GM21723 (cell line): Measurements from ENCODE around the gene TNRC6A.

Experiments
- ATAC-seq: cut with Tn5 transposase; IDR thresholded peaks from one replicate; pipeline ENCODE4 v1.9.1; 2021; ENCODE audit warnings: mild to moderate bottlenecking, moderate library complexity; ENCODE audit not compliant: unreplicated experiment

The TNRC6A gene

DNA sequence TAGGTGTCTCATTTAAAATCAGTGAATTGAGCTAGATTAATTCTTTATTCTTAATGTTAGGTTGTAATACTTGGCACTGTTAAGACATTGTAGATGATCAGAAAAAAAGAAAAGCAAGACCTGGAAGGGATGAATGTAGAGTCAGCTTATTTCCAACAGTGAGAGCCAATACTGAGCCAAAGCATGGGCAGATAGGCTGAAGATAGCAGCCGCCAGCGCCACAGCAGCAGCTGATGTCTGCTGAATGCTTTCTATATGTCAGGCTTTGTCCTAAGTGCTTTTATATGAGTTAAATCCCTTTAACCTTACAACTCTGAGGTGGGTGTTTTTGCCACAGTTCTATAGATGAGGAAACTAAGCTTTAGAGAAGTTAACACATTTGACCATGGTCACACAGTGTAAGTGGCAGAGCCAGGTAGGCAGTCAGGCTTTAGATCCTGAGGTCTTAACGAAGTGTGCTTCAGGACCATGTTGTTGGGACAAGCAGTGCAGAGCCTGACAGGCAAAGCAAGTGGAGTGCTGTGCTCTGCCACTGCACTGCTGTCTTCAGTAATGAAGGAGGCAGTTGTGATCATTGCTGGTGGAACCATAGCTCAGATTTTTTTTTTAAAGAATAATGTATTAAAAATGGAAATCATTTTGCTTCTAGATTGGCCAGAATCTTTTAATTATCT is 25.9 kb downstream of the TNRC6A start:
- no peak for ATAC-seq

DNA sequence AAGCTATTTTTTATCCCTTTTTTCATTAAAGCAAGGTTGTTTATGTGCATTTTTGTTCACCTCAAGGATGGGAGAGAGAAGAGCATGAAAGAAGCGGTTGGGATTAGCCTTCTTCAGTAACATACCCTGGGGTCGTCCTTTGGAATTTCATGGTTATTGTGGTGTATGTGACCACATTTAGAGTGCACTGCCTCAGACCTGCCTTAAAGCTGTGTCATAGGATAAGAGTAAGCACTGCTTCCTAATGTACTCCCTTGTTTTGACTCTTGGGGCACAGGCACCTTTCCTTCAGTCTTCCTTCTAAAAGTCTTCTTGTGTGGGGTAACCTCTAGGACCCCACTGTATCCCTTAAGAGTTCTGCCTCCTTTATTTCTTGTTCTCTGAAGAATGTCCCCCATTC is 28.9 kb downstream of the TNRC6A start:
- no peak for ATAC-seq

DNA sequence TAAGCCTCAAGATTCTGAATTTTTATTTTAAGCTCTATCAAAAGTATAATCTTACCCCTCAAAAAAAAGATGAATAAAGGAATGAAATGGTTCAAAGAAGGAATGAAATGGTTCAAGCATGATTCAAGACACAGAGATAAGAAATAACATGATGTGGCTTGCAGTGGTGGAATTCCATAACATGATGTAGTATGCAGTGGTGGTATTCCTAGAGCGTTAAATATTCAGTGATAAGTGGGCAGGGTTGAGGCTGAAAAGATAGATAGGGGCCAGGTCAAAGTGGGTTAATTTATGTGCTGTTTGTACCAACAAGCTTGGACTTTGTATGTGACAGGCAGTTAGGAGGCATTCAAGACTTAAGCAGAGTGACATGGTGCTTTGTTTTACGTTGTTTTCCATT is 29.6 kb downstream of the TNRC6A start:
- ATAC-seq, result no peak

DNA sequence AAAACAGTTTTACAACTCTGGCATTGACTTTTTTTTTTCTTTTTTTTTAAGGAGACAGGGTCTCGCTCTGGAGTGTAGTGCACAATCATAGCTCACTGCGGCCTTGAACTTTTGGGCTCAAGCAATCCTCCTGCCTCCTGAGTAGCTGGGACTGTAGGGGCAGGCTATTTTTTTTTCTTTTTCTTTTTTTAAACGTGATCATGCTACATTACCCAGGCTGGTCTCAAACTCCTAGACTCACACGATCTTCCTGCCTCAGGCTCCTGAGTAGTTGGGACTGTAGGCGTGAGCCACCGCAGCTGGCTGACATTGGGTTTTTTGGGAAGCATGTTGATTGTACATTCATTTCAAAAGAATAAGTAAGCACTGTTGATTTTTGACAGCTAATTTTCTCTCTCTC is 32.1 kb downstream of the TNRC6A start:
- ATAC-seq, result no peak

DNA sequence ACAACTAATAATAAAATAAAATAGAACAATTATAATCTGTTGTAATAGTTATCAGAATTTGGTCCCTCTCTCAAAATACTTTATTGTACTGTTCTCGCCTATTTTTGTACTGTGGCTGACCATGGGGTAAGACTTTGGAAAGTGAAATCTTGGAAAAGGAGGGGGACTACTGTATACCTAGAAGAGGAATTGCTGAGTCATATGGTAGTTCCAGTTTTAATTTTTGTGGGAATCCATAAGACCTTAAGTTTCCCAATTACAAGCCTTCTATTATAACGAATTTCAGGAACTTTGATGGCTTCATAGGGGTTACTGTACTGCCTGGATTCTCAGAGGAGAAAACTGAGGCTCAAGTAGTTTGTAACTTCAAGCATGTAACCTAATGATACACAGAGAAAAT is 35.5 kb downstream of the TNRC6A start:
- no peak for ATAC-seq

DNA sequence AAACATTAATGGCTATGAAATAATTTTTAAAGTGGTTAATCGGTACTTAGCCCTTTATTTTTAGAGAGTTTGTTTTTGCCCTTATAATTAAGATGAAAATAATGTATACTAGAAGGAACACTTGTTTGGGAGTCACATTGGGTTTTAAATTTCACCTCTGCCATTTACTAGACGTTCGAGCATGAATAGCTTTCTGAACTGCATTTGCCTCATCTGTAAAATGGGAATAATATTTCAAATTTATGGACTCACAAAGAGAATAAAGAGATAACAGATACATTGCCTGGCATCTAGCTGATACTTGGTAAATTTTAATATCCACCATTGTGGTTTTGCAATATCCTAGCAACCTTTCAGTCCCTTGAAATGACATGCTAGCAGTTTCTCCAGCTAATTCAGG is 36.6 kb downstream of the TNRC6A start:
- no peak for ATAC-seq

DNA sequence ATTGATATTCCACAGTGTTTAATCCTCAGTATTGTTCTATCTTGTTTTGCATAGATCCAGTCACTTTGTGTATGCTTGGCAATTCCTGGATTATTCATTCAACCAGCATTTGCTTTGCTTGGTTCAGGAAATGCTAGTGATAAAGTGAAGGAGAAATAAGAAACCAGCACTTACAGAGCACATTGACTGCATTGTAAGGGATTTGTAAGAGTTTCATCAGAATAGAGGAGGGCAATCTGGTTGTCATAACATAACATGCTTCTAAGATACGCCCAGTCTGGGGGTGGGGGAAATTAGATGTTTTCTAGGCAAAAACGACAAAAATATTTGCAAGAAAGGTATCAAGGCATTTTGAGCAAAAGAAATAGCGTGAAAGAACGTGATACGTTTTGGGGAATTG is 40.4 kb downstream of the TNRC6A start:
- no peak for ATAC-seq

DNA sequence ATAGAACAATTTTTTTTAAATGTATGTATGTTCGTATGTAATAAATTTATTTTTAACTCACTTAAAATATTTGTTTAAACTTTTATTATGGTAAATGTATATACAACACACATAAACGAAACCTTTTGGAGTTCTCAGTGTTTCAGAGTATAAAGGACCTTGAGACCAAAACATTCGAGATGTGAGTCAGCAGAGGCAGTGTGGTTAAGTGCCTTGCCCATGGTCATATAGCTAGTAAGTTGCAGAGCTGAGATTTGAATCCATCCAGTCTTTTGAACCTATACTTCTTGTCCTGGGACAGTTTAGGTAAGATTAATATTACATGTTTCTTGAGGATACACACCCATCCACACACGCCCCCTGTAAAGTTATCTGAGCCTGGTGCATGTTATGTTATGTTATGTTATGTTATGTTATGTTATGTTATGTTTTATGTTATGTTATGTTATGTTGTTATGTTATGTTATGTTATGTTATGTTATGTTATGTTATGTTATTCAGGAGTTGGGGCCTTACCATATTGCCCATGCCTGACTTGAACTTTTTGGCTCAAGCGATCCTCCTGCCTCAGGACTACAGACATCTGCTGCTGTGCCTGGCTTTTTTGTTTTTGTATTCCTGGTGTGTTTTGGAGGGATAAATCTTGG is 41.8 kb downstream of the TNRC6A start:
- ATAC-seq, result no peak

DNA sequence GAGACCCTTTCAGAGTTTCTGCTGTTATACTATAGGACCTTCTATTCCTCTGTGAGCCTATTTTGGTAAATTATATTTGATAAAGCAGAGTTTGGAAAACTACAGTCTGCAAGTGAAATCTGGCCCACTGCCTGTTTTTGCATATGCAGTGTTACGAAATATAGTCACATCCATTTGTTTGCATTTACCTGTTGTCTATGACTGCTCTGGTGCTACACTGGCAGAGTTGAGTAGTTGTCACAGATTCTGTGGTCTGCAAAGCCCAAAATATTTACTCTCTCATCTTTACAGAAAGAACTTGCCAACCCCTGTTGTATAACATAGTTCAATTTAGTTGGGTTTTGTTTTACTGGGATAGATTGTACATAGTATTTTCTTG is 42.3 kb downstream of the TNRC6A start:
- ATAC-seq, result no peak

DNA sequence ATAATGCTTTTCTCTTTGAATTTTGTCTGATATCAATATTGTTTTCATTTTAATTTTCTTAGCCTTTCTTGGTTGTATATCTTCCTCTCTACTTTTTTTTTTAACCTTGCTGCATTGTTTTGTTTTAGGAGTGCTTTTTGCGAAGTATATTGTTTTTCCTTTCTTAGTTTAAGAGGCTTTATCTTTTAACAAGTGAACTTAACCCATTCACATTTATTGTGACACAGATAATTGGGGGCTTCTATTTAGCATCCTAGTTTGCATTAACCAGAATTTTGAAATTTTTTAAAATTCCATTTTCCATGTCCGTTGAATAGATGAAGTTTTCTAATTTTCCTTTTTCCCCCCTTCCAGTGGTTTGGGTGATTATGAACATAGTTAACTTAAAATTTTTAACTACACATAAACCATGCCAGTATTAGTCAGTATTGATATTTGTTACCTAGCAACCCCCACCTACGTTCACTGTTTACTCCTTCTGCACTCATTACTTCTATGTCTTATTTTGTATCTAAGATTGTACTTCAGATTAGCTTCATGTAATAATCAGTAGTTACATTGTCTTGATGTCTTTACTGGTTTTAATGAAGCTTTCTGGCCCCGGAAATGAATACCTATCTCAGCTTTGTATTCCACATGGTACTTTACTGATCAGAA is 44.4 kb downstream of the TNRC6A start:
- no peak for ATAC-seq

DNA sequence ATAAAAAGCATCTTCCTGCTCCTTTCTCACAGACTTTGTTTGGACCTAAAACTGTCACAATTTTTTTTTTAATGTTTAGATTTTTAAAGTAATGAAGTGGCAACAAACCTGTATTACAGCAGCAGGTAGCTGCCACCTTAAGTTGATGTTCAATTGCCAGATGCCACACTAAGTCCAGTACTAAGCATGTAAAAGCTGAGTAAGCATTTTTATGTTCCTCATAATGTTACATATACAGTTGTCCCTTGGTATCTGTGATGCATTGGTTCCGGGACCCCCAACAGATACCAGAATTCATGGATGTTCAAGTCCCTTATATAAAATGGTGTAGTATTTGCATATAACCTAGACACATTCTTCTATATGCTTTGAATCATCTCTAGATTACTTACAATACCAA is 45.1 kb downstream of the TNRC6A start:
- no peak for ATAC-seq

DNA sequence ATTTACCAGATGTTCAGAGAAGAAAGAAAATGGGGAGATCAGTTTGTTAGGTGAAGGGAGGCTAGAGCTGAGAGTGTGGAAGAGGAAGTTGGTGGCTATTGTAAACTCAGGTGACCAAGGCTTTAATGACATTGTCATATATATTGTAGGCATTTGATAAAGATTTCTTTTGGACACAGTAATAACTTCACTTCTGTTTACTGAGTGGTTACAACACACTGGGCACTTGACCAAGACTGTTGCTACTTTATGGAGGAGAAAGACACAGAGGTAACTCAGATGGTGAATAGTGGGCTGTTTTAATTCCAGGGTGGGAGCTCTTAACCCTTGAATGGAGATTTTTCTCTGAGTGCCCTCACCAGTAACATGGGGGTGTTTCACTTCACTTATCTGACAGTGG is 46.0 kb downstream of the TNRC6A start:
- no peak for ATAC-seq

DNA sequence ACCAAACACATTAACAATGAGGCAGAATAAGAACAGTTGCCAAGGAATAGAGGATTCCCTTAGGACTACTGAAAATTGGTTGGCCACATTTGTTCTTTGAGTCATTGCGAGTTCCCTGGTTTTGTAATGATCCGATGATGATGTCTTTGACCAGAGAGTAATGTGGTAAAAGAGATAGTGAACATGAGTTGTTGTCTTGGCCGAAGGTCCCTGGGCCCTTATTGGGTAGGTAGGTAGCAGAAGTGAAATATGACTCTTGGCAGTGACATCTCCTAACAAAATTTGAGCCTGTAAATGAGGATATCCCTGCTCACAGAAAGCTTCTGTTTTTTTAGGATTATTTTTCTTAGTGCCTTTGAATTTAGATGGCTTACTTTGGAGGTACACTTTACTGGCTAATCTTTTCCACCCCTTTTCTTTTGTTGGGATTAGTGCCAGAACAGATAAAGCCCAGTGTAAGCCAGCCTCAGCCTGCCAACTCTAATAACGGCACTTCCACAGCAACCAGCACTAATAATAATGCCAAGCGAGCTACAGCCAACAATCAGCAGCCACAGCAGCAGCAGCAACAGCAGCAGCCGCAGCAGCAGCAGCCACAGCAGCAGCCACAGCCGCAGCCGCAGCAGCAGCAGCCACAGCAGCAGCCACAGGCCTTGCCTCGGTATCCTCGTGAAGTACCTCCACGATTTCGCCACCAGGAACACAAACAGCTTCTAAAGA is 47.2 kb downstream of the TNRC6A start:
- ATAC-seq, result no peak

DNA sequence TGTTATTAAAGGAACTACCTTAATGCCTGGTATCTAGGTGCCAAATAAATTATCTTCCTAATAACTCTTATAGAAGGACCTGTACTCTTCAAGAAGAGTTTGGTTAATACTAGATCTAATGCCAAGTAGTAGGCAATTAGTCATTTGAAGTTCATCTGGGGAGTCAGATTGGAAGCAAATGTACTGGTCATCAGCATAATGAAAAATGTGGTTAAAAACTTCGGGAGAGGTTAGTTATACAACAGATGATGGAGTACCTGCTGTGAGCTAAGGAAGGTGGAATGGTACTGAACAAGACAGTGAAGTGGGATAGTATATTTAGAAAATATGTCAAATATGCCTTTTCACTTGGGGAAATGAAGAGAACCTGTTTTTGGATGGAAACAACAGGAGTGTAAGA is 49.2 kb downstream of the TNRC6A start:
- no peak for ATAC-seq

DNA sequence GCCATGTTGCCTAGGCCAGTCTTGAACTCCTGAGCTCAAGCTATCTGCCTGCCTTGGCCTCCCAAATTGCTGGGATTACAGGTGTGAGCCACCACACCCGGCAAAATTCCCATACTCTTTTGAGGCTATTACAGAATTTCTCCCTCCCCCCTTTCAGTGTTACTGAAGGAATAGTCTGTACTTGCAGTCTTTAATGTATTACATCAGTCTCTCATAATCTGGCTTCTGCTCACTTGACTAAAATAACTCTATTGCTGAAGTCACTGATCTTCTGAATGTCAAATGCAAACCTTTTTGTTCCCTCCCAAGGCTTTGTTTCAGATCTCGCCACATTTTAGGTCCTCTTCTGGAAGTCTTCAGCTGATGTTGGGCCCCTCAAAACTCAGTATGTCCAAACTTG is 51.8 kb downstream of the TNRC6A start:
- no peak for ATAC-seq

DNA sequence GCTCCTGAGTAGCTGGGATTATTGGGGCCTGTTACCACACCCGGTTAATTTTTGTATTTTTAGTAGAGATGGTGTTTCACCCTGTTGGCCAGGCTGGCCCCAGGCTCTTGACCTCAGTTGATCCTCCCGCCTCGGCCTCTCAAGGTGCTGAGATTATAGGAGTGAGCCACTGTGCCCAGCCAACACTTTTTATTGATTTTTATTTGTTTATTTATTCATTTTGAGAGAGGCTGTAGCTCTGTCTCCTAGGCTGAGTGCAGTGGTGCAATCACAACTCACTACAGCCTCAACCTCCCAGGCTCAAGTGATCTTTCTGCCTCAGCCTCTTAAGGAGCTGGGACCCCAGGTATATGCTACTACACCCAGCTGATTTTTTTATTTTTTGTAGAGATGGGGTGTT is 54.7 kb downstream of the TNRC6A start:
- no peak for ATAC-seq

DNA sequence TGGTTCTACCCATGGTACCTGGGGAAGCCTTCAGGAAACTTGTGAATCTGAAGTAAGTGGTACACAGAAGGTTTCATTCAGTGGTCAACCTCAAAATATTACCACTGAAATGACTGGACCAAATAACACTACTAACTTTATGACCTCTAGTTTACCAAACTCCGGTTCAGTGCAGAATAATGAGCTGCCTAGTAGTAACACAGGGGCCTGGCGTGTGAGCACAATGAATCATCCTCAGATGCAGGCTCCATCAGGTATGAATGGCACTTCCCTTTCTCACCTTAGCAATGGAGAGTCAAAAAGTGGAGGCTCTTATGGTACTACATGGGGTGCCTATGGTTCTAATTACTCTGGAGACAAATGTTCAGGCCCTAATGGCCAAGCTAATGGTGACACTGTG is 60.4 kb downstream of the TNRC6A start:
- ATAC-seq, result no peak

DNA sequence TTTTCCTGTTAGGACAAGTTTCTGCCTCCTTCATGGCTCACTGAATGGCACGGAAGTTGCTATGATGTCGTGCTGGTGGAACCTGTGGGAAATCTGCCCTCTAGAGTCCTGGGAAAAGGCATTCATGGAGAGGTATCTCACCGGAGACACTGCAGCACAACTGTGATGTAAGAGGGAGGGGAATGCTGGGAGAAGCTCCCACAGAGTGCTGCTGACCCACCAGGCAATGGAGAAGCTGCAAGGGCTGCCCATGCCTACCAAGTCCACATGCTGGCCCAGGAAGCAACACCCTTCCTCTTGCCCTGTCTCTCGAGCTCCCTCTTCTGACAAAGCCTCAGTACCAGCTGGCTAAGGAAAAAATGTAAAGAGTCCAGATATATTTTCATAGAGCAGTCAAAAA is 71.1 kb downstream of the TNRC6A start:
- ATAC-seq, result no peak

DNA sequence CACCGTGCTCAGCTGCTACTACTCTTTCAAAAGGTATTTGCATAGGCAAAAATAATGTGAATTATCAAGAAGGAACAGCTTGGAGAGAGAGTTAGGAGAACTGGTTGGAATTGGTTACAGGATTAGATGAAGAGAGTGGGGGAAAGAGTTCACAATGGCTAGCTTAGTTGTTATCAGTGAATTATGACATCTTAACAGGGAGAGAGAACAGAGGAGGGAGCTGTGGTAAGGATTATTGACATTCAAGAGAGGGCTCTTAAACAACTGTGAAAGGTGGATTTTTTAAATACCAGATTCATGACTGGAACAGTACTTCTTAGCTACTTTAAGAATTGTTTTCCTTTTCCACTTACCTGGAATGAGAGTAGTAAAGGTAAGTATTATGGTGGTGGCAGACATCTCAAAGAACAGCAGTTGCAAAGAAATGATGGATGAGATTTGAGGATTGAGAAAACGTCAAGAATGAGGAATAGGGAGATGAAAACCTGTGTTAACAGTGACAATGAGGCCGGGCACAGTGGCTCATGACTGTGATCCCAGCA is 72.4 kb downstream of the TNRC6A start:
- ATAC-seq, result no peak

DNA sequence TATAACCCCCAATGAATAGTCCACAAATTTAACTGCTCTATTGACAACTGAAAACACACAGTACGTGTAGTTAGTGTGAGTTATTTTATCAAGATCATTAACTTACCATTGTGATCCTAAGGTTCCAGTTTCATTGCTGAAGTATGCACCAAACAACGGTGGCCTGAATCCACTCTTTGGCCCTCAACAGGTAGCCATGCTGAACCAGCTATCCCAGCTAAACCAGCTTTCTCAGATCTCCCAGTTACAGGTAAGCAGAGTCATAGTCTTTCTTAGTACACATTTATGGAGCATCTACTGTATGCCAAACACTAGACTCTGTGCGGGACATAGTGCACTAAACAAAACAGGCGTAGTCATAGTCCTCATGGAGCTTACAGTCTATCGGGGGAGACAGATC is 76.0 kb downstream of the TNRC6A start:
- ATAC-seq, result no peak

DNA sequence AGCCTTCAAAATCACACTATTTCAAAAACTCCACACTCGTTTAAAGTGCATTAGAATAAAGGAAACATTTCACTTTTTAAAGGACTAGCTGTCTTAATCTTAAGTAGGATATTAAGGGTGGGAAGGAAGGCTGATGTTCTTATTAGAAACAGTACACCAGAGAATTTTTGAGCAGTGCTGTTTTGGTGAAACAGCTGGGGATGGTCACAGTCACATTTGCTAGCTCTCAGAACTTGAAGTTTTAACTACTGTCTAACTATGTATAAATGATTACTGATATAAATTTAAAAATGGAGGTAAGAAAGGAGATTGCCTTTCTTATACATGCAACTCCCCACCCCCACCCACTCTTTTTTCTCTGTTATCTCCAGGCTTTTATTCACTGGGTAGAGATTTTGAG is 77.8 kb downstream of the TNRC6A start:
- no peak for ATAC-seq
